HEK293T (cell line): ENCODE measurements around the gene LPIN1.

ENCODE experiments used
- BHLHE40 ChIP-seq: fragments of 450-650 bp; IDR thresholded peaks from 2 replicates; pipeline ENCODE4 v1.6.1; 2016; ENCODE audit warnings: mild to moderate bottlenecking, moderate library complexity, borderline replicate concordance
- CTBP1 ChIP-seq: fragments of 450-650 bp; IDR thresholded peaks from 2 replicates; pipeline ENCODE4 v1.6.1; 2016; ENCODE audit warnings: borderline replicate concordance
- FOXK2 ChIP-seq: fragments of 450-650 bp; IDR thresholded peaks from 2 replicates; pipeline ENCODE4 v1.6.1; 2016; ENCODE audit warnings: mild to moderate bottlenecking
- FOXM1 ChIP-seq: fragments of 450-650 bp; IDR thresholded peaks from 2 replicates; pipeline ENCODE4 v1.6.1; 2017; ENCODE audit warnings: mild to moderate bottlenecking, borderline replicate concordance
- HDGF ChIP-seq: fragments of 450-650 bp; IDR thresholded peaks from 2 replicates; pipeline ENCODE4 v1.6.1; 2017; ENCODE audit warnings: antibody characterized with exemption, borderline replicate concordance
- L3MBTL2 ChIP-seq: fragments of 450-650 bp; conservative IDR thresholded peaks from 2 replicates; pipeline ENCODE4 v1.6.1; 2016; ENCODE audit warnings: mild to moderate bottlenecking
- SUZ12 ChIP-seq: fragments of 450-650 bp; IDR thresholded peaks from 2 replicates; pipeline ENCODE4 v1.6.1; 2016; ENCODE audit warnings: mild to moderate bottlenecking
- TARDBP ChIP-seq: fragments of 450-650 bp; IDR thresholded peaks from 2 replicates; pipeline ENCODE4 v1.6.1; 2016
- TF ChIP-seq, protein P1 (sequence below): fragments of 450-650 bp; IDR thresholded peaks from 2 replicates; pipeline ENCODE4 v1.6.1; 2016

DNA sequence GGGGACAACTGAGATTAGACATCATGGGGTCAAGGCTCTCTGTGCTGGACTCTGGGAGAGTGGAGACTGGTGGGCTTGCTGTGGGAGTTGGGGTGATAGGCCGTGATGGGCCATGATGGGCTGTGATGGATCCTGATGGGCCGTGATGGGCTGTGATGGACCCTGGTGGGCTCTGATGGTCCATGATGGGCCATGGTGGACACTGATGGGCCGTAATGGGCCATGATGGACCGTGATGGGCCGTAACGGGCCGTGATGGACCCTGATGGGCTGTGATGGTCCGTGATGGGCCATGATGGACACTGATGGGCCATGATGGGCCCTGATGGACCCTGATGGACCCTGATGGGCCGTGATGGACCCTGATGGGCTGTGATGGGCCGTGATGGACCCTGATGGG, 18.5 kb downstream of the LPIN1 start:
- TF ChIP-seq L3MBTL2, result no peak
- no peak for TF ChIP-seq CTBP1
- no peak for TF ChIP-seq HDGF
- no peak for TF ChIP-seq FOXM1
- no peak for TF ChIP-seq TARDBP
- TF ChIP-seq, protein P1, sequence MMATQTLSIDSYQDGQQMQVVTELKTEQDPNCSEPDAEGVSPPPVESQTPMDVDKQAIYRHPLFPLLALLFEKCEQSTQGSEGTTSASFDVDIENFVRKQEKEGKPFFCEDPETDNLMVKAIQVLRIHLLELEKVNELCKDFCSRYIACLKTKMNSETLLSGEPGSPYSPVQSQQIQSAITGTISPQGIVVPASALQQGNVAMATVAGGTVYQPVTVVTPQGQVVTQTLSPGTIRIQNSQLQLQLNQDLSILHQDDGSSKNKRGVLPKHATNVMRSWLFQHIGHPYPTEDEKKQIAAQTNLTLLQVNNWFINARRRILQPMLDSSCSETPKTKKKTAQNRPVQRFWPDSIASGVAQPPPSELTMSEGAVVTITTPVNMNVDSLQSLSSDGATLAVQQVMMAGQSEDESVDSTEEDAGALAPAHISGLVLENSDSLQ, result no peak
- no peak for TF ChIP-seq BHLHE40
- no peak for TF ChIP-seq FOXK2
- no peak for TF ChIP-seq SUZ12
